RCC 7860 (cell line): Measurements from ENCODE around the gene CDH23.

Experiments used
- DNase-seq: peaks from one replicate; pipeline ENCODE4 v3.0.0-alpha.2; 2015; ENCODE audit warnings: low spot score
- FAIRE-seq: peaks from 2 replicates; lab custom pipeline; 2012; peaks lifted over from hg19 to GRCh38; lab: Jason Lieb, UNC

CDH23 gene

DNA sequence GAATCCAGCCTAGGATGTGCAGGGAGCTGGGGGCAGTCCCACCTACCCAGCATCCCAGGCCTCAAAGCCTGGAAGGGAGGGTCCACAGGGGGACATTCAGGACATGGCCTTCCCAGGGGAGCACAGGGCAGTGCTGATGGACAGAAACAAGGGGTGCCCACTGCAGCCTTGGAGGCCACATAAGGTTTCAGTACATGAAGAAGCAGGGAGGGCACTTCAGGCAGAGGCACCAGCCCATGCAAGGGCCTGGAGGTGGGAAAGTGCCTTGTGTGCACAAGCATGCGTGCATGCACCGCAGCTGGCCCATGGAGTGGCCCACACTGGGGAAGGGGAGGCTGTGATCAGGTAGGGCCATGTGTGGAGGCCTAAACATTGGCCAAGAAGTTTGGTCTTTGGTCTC lies 313.8 kb downstream of the CDH23 start:
- DNase-seq, result no peak
- FAIRE-seq, result no peak

GRCh38 chr10:71711052-71711623 lies 314.4 kb downstream of the CDH23 start:
- FAIRE-seq, result no peak
- peak; percentile 26 for DNase-seq

GRCh38 chr10:71712170-71712569 lies 315.4 kb downstream of the CDH23 start:
- no peak for FAIRE-seq
- no peak for DNase-seq

DNA sequence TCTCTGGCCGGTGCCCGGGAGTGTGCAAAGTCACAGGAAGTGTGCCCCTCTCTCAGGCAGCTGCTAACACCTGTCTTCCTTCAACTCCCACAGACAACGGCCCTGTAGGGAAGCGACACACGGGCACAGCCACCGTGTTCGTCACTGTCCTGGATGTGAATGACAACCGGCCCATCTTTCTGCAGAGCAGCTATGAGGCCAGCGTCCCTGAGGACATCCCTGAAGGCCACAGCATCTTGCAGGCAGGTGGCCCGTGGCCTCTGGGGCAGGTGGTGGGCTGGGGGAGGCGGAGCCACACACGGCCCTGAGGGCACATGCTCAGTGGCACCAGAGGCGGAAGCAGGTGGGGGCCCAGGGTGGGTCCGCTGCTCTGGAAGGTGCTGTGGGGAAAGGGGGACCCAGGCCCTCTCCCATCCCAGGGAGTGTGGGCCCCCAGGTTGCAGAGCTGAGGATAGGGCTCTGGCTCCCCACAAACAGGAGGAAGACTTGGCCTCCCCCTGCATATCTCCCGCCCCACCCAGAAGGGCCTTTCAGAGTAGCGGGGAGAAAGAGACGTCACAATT lies 315.9 kb downstream of the CDH23 start:
- no peak for DNase-seq
- no peak for FAIRE-seq

- FAIRE-seq, result no peak
- no peak for DNase-seq
These were observed 316.7 kb downstream of the CDH23 start for GRCh38 chr10:71713135-71714030.

DNA sequence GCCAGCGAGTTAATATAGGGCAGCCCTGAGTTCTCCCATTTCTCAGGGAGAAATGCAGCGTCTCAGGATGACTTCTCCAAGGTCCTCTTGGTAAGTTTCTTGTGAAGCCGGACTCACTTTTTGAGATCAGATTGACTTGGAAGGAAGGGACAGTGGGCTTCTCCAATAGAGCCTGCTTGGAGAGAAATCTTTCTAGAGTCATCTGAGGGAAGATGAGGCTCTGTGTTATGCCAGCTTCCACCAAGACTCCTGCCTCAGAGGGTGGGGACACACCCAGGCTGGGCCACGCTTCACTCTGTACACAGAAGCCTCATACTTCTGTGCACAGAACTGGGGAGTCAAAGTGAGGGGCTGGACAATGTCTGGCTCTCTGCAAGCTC lies 317.3 kb downstream of the CDH23 start:
- FAIRE-seq, result no peak

GRCh38 chr10:71714592-71714991 lies 317.9 kb downstream of the CDH23 start:
- no peak for FAIRE-seq

More for the DNA sequence above, 317.3 kb downstream of the CDH23 start:
- DNase-seq, result no peak

GRCh38 chr10:71715026-71715425 lies 318.3 kb downstream of the CDH23 start:
- no peak for FAIRE-seq

More at GRCh38 chr10:71714592-71714991, 317.9 kb downstream of the CDH23 start:
- DNase-seq, result no peak

GRCh38 chr10:71715860-71716259 lies 319.1 kb downstream of the CDH23 start:
- DNase-seq (no peak), FAIRE-seq (no peak)

More at GRCh38 chr10:71715026-71715425, 318.3 kb downstream of the CDH23 start:
- no peak for DNase-seq

- FAIRE-seq (no peak), DNase-seq (no peak)
These were observed 319.7 kb downstream of the CDH23 start for GRCh38 chr10:71716426-71716825.

DNA sequence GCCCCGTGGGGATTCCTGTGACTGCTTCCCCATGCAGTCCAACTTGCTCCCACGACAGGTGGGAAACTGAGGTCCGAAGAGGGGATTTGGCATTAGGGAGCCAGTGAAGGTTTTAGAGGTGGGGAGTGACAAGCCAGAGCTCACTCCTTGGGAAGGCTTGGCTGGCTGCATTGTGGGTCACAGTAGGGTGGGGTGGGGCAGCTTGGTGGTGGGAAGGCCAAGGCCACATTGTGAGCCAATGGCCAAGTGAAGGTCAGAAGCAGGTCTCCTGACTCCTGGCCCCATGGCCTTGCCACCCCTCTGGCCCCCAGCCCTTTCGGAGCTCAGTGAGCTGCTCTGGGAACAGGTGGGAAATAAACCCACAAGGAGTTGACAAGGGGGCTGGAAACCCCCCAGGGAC lies 320.3 kb downstream of the CDH23 start:
- FAIRE-seq (no peak), DNase-seq (no peak)

- FAIRE-seq (no peak), DNase-seq (no peak)
These were observed 320.8 kb downstream of the CDH23 start for GRCh38 chr10:71717551-71717951.

DNA sequence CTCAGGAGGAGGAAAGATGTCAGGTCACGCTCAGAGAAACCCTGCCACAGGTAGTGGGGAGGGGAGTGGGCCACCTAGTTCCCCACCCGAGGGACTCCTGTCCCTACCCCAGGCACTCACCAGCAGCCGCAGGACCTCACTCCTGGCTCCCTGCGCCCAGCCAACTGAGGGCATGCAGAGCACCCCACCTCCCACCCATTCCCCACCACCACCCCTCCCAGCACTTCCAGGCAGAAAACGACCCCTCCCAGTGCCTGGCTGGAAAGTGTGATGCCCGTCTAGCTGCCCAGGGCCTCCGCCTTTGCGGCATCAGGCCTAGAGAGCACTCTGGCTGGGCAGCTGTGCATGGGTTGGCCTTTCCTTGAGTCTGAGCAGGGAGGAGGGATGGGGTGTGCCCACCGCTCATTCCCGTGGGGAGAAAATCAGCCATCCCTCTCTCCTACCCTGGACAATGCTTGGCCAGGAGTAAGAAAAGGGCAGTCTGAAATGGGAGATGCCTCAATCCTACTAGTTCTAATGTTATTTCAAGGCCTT lies 321.5 kb downstream of the CDH23 start:
- no peak for FAIRE-seq
- DNase-seq, result no peak

- no peak for FAIRE-seq
These were observed 322.3 kb downstream of the CDH23 start for GRCh38 chr10:71719042-71719441.

GRCh38 chr10:71719464-71720201 lies 322.9 kb downstream of the CDH23 start, which contains the start of gene C10orf105:
TSS of gene C10orf105 (minus strand) at chr10:71719778. CDS start at chr10:71716337, 3,441 bp downstream.
- FAIRE-seq (no peak), DNase-seq (no peak)

More at GRCh38 chr10:71719042-71719441, 322.3 kb downstream of the CDH23 start:
- DNase-seq, result no peak

DNA sequence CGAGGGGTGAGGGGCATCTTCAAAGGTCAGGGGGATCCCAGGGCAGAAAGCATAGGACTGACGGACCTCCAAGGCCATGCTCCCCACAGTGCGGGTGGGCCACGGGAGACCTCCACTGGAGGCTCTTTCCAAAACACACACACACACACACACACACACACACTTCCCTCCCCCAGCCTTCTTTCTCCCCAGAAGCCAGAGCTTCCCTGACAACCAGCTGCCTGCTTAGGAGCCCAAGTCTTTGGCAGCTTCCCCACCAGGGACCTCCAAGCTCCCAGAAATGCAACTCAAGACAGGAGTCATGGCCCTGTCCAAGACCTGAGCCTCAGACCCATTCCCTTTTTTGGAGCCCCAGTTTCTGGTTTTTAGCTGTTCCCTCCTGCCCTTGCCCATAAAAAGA lies 323.6 kb downstream of the CDH23 start:
- DNase-seq, result no peak
- FAIRE-seq, result no peak

GRCh38 chr10:71721313-71721712 lies 324.6 kb downstream of the CDH23 start:
- no peak for FAIRE-seq

DNA sequence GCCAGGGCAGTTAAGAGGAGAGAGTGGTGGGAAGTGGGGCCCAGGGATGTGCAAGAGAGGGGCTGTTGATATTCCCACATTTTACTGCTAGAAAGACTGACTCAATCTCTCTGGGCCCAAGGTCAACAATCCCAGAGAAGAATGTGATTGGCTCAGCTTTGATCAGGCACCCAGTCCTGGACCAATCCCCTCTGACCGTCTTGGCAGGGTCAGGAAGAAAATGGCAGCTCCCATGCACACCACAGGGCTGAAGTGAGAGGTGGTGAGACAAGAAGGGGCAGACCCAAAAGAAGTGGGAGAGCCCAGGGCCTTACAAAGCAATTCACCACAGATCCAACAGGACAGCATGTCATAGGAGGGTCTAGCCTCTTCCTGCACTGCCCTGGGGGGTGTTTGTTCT lies 326.1 kb downstream of the CDH23 start:
- DNase-seq (no peak), FAIRE-seq (no peak)

More at GRCh38 chr10:71721313-71721712, 324.6 kb downstream of the CDH23 start:
- DNase-seq, result no peak

- DNase-seq, result no peak
- FAIRE-seq, result no peak
These were observed 326.6 kb downstream of the CDH23 start for GRCh38 chr10:71723311-71723710.

GRCh38 chr10:71724539-71724938 lies 327.8 kb downstream of the CDH23 start:
- FAIRE-seq, result no peak

DNA sequence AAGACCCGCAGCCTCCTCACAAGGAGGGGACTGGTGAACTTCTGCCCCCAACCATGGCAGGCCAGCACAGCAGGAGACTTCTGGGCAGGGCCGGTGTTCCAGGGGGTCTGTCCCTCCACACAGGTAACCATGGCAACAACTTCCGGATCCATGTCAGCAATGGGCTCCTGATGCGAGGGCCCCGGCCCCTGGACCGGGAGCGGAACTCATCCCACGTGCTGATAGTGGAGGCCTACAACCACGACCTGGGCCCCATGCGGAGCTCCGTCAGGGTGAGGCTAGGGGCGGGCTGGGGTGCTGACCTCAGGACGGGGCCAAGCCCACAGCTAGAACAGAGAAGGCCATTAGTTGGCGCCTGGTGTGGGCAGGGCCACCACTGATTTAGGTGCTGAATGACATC lies 328.5 kb downstream of the CDH23 start:
- FAIRE-seq, result no peak

More at GRCh38 chr10:71724539-71724938, 327.8 kb downstream of the CDH23 start:
- DNase-seq, result no peak

More for the DNA sequence above, 328.5 kb downstream of the CDH23 start:
- DNase-seq, result no peak
